ENCODE results near the gene GALR1.

DNA sequence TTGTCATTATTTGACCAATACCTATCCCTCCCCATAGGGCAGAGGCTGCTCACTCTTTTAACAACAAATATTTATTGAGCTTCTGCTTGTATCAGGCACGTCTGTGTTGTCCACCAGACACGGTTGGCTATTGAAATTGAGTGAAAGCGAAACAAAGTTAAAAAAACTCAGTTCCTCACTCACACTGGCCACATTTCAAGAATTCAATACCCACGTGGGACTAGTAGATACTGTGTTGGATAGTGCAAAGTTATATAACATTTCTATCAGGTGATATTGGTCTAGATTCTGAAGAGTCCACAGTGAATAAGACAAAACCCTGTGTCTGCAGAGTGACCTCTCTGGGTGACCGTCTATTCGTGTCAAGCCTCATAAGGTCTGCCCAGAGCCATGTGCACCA, 43.9 kb upstream of the GALR1 start:
- no peak for TF ChIP-seq EZH2phosphoT487 (IDR thresholded peaks at IDR 0.05; ENCODE audit: borderline replicate concordance)
- TF ChIP-seq EZH2 (IDR thresholded peaks at IDR 0.05) = no peak
- no peak for TF ChIP-seq POLR2A (IDR thresholded peaks at IDR 0.05; ENCODE audit: borderline replicate concordance, extremely low read depth, insufficient read depth, insufficient read length)
- no peak for TF ChIP-seq CTCF (IDR thresholded peaks at IDR 0.05 in 2 of 3, conservative IDR thresholded peaks at IDR 0.05 in 1 of 3; ENCODE audit: borderline replicate concordance in 1 of 3, insufficient read depth in 1 of 3, low read depth in 2 of 3, low read length in 2 of 3)
